GM12873 (cell line): ENCODE results near the gene ANKRD34B.

ENCODE experiments used
- CTCF ChIP-seq: IDR thresholded peaks from 2 replicates; pipeline ENCODE4 v1.5.1; 2012; ENCODE audit warnings: low read depth, mild to moderate bottlenecking, moderate library complexity, low read length, control low read depth; ENCODE audit not compliant: insufficient read depth; ENCODE audit errors: missing control alignments

Gene ANKRD34B

GRCh38 chr5:80569086-80569960 lies 757 bp downstream of the ANKRD34B start:
- no peak for TF ChIP-seq CTCF

GRCh38 chr5:80568251-80568650 lies 1.8 kb downstream of the ANKRD34B start:
- TF ChIP-seq CTCF: no peak

GRCh38 chr5:80566711-80567259 lies 3.3 kb downstream of the ANKRD34B start:
- TF ChIP-seq CTCF: no peak

- TF ChIP-seq CTCF: no peak
These were observed 4.8 kb downstream of the ANKRD34B start for GRCh38 chr5:80565330-80565729.

- no peak for TF ChIP-seq CTCF
These were observed 10.8 kb downstream of the ANKRD34B start for GRCh38 chr5:80559244-80559643.

- no peak for TF ChIP-seq CTCF
These were observed 15.0 kb downstream of the ANKRD34B start for GRCh38 chr5:80555099-80555498.

- no peak for TF ChIP-seq CTCF
These were observed 15.4 kb downstream of the ANKRD34B start for GRCh38 chr5:80554646-80555045.
